ENCODE results near the gene SUFU.
A peak's percentile ranks its signal among the peaks of the same experiment; 100 is the strongest.
"Not testable (repeated sequence)": the region's sequence is repeated elsewhere in the genome, so short reads cannot be mapped to it uniquely, and the experiment has no call there.

The SUFU gene

GRCh38 chr10:102492344-102492939 lies 11.3 kb upstream of the SUFU start:
- no peak overlapping the region for H3K9ac ChIP-seq (ENCODE audit: low read length)

GRCh38 chr10:102492983-102493382 lies 10.8 kb upstream of the SUFU start:
- no peak overlapping the region for H3K4me3 ChIP-seq (ENCODE audit: low read length)
- no peak overlapping the region for H3K9ac ChIP-seq (ENCODE audit: low read length)
- H3K36me3 ChIP-seq (ENCODE audit: control insufficient read depth, insufficient read depth, low read length) = peaks cover 9% of the 10 kb centered on the region

More at GRCh38 chr10:102492344-102492939, 11.3 kb upstream of the SUFU start:
- peaks cover 13% of the 10 kb centered on the region for H3K4me1 ChIP-seq (ENCODE audit: control insufficient read depth, insufficient read depth, low read length)
- no peak overlapping the region for H3K4me3 ChIP-seq (ENCODE audit: low read length)
- peaks cover 13% of the 10 kb centered on the region for H3K36me3 ChIP-seq (ENCODE audit: control insufficient read depth, insufficient read depth, low read length)
- H3K9me3 ChIP-seq (ENCODE audit: control insufficient read depth, low read length) = no peaks in the 10 kb centered on the region
- no peaks in the 10 kb centered on the region for H3K27me3 ChIP-seq (ENCODE audit: control insufficient read depth, insufficient read depth, low read length)

GRCh38 chr10:102493771-102494170 lies 10.0 kb upstream of the SUFU start:
- Histone ChIP-seq H3K9ac (ENCODE audit: low read length) (no peak overlapping the region), H3K36me3 (ENCODE audit: control insufficient read depth, insufficient read depth, low read length) (peaks cover under 1% of the 10 kb centered on the region), H3K4me3 (ENCODE audit: low read length) (no peak overlapping the region), H3K4me1 (ENCODE audit: control insufficient read depth, insufficient read depth, low read length) (peaks cover 13% of the 10 kb centered on the region), H3K27me3 (ENCODE audit: control insufficient read depth, insufficient read depth, low read length) (no peaks in the 10 kb centered on the region), H3K9me3 (ENCODE audit: control insufficient read depth, low read length) (no peaks in the 10 kb centered on the region)

More at GRCh38 chr10:102492983-102493382, 10.8 kb upstream of the SUFU start:
- H3K9me3 ChIP-seq (ENCODE audit: control insufficient read depth, low read length) = no peaks in the 10 kb centered on the region
- no peaks in the 10 kb centered on the region for H3K27me3 ChIP-seq (ENCODE audit: control insufficient read depth, insufficient read depth, low read length)
- peaks cover 13% of the 10 kb centered on the region for H3K4me1 ChIP-seq (ENCODE audit: control insufficient read depth, insufficient read depth, low read length)

GRCh38 chr10:102497545-102497944 lies 6.2 kb upstream of the SUFU start:
- H3K4me3 ChIP-seq (ENCODE audit: low read length) = no peak overlapping the region
- H3K27me3 ChIP-seq (ENCODE audit: control insufficient read depth, insufficient read depth, low read length) = no peaks in the 10 kb centered on the region
- H3K4me1 ChIP-seq (ENCODE audit: control insufficient read depth, insufficient read depth, low read length) = peaks cover 22% of the 10 kb centered on the region
- no peaks in the 10 kb centered on the region for H3K9me3 ChIP-seq (ENCODE audit: control insufficient read depth, low read length)
- H3K36me3 ChIP-seq (ENCODE audit: control insufficient read depth, insufficient read depth, low read length) = no peaks in the 10 kb centered on the region
- H3K9ac ChIP-seq (ENCODE audit: low read length) = no peak overlapping the region

- Histone ChIP-seq H3K9ac (ENCODE audit: low read length) (no peak overlapping the region), H3K4me3 (ENCODE audit: low read length) (no peak overlapping the region), H3K27me3 (ENCODE audit: control insufficient read depth, insufficient read depth, low read length) (no peaks in the 10 kb centered on the region), H3K4me1 (ENCODE audit: control insufficient read depth, insufficient read depth, low read length) (peaks cover 14% of the 10 kb centered on the region), H3K36me3 (ENCODE audit: control insufficient read depth, insufficient read depth, low read length) (no peaks in the 10 kb centered on the region), H3K9me3 (ENCODE audit: control insufficient read depth, low read length) (no peaks in the 10 kb centered on the region)
Observed at GRCh38 chr10:102499356-102499755, 4.4 kb upstream of the SUFU start.

- not testable (repeated sequence) for H3K27me3 ChIP-seq (ENCODE audit: control insufficient read depth, insufficient read depth, low read length); H3K9me3 ChIP-seq (ENCODE audit: control insufficient read depth, low read length); H3K36me3 ChIP-seq (ENCODE audit: control insufficient read depth, insufficient read depth, low read length); H3K4me3 ChIP-seq (ENCODE audit: low read length); H3K9ac ChIP-seq (ENCODE audit: low read length)
- H3K4me1 ChIP-seq (ENCODE audit: control insufficient read depth, insufficient read depth, low read length) = peaks cover 14% of the 10 kb centered on the region
Observed at GRCh38 chr10:102500686-102501085, 3.1 kb upstream of the SUFU start.

- Histone ChIP-seq H3K36me3 (ENCODE audit: control insufficient read depth, insufficient read depth, low read length) (no peaks in the 10 kb centered on the region), H3K9me3 (ENCODE audit: control insufficient read depth, low read length) (no peaks in the 10 kb centered on the region), H3K4me3 (ENCODE audit: low read length) (peak overlapping the region; percentile 37), H3K4me1 (ENCODE audit: control insufficient read depth, insufficient read depth, low read length) (peaks cover 14% of the 10 kb centered on the region), H3K9ac (ENCODE audit: low read length) (peak overlapping the region; percentile 78), H3K27me3 (ENCODE audit: control insufficient read depth, insufficient read depth, low read length) (no peaks in the 10 kb centered on the region)
Observed at GRCh38 chr10:102501201-102502028, 2.4 kb upstream of the SUFU start.

- Histone ChIP-seq H3K9me3 (ENCODE audit: control insufficient read depth, low read length) (no peaks in the 10 kb centered on the region), H3K4me1 (ENCODE audit: control insufficient read depth, insufficient read depth, low read length) (peaks cover 14% of the 10 kb centered on the region), H3K4me3 (ENCODE audit: low read length) (peak overlapping the region; percentile 82), H3K36me3 (ENCODE audit: control insufficient read depth, insufficient read depth, low read length) (no peaks in the 10 kb centered on the region), H3K9ac (ENCODE audit: low read length) (peak overlapping the region; percentile 78), H3K27me3 (ENCODE audit: control insufficient read depth, insufficient read depth, low read length) (no peaks in the 10 kb centered on the region)
Observed at GRCh38 chr10:102502029-102502336, 1.8 kb upstream of the SUFU start.

GRCh38 chr10:102502337-102503151 lies 1.2 kb upstream of the SUFU start, which contains the start of gene ACTR1A:
Gene ACTR1A, minus strand, starts transcription at chr10:102502712. Its CDS starts 65 bp downstream, at chr10:102502647.
- Histone ChIP-seq H3K9me3 (ENCODE audit: control insufficient read depth, low read length) (no peaks in the 10 kb centered on the region), H3K9ac (ENCODE audit: low read length) (peak within 1 kb of the TSS; percentile 78), H3K27me3 (ENCODE audit: control insufficient read depth, insufficient read depth, low read length) (no peaks in the 10 kb centered on the region), H3K36me3 (ENCODE audit: control insufficient read depth, insufficient read depth, low read length) (no peaks in the 10 kb centered on the region), H3K4me3 (ENCODE audit: low read length) (peak within 1 kb of the TSS; percentile 82), H3K4me1 (ENCODE audit: control insufficient read depth, insufficient read depth, low read length) (peaks cover 17% of the 10 kb centered on the region)

- Histone ChIP-seq H3K36me3 (ENCODE audit: control insufficient read depth, insufficient read depth, low read length) (no peaks in the 10 kb centered on the region), H3K27me3 (ENCODE audit: control insufficient read depth, insufficient read depth, low read length) (no peaks in the 10 kb centered on the region), H3K9me3 (ENCODE audit: control insufficient read depth, low read length) (no peaks in the 10 kb centered on the region), H3K9ac (ENCODE audit: low read length) (peak overlapping the region; percentile 88), H3K4me3 (ENCODE audit: low read length) (peak overlapping the region; percentile 87), H3K4me1 (ENCODE audit: control insufficient read depth, insufficient read depth, low read length) (peaks cover 18% of the 10 kb centered on the region)
Observed at GRCh38 chr10:102504179-102504975, 605 bp downstream of the SUFU start.

- Histone ChIP-seq H3K9ac (ENCODE audit: low read length) (peak overlapping the region; percentile 88), H3K4me1 (ENCODE audit: control insufficient read depth, insufficient read depth, low read length) (peaks cover 18% of the 10 kb centered on the region)
Observed at GRCh38 chr10:102504976-102505300, 1.2 kb downstream of the SUFU start.

More at GRCh38 chr10:102504976-102505300, 1.2 kb downstream of the SUFU start:
- no peaks in the 10 kb centered on the region for H3K9me3 ChIP-seq (ENCODE audit: control insufficient read depth, low read length)
- H3K27me3 ChIP-seq (ENCODE audit: control insufficient read depth, insufficient read depth, low read length) = no peaks in the 10 kb centered on the region
- peak overlapping the region; percentile 87 for H3K4me3 ChIP-seq (ENCODE audit: low read length)
- no peaks in the 10 kb centered on the region for H3K36me3 ChIP-seq (ENCODE audit: control insufficient read depth, insufficient read depth, low read length)
